Peyer's patch (tissue), 4 donors: Measurements from ENCODE around the gene SPATA24. TPM values are rescaled to one million over a fixed set of nuclear protein-coding genes. Genes with fewer than 3 reads are reported as not detected.
A peak's percentile ranks its signal among the peaks of the same experiment; 100 is the strongest.

Experiments used
- DNase-seq, 3 donors: peaks; one replicate each; pipeline ENCODE4 v3.0.0-alpha.2; 2017 to 2019
- H3K27ac ChIP-seq, 4 donors: fragments of 200-600 bp; sonication (generic); one replicate each; pipeline ENCODE4 v1.5.1; 2016 to 2019
- H3K27me3 ChIP-seq, 2 donors: fragments of 200-600 bp; sonication (generic); one replicate each; pipeline ENCODE4 v1.5.1; 2019
- H3K36me3 ChIP-seq, 3 donors: fragments of 200-600 bp; sonication (generic); one replicate each; pipeline ENCODE4 v1.5.1; 2016 to 2019
- H3K4me1 ChIP-seq, 4 donors: fragments of 200-600 bp; sonication (generic); one replicate each; pipeline ENCODE4 v1.5.1; 2016 to 2019
- H3K4me3 ChIP-seq, 4 donors: fragments of 200-600 bp; sonication (generic); 1 replicate in 3 of 4; 2 replicates in 1 of 4; pipeline ENCODE4 v1.5.1; 2016 to 2019; ENCODE audit warnings: mild to moderate bottlenecking in 1 of 4
- H3K9me3 ChIP-seq, 4 donors: fragments of 200-600 bp; sonication (generic); one replicate each; pipeline ENCODE4 v1.5.1; 2016 to 2019; ENCODE audit warnings: mild to moderate bottlenecking in 1 of 4
- POLR2A ChIP-seq, 2 donors: fragments of 450-650 bp; IDR thresholded peaks; one replicate each; pipeline ENCODE4 v1.5.1; 2017; ENCODE audit warnings: antibody characterized with exemption in 2 of 2, mild to moderate bottlenecking in 2 of 2, moderate library complexity in 2 of 2
- total RNA-seq, 4 donors: library from RNA; depleted of rRNA; stranded (reverse); fragments of >200 nt; gene quantifications; one replicate each; pipeline ENCODE4 v1.1.0, GENCODE V29; 2016
- TF ChIP-seq, protein P1 (sequence below), 6 experiments: fragments of 450-650 bp in 4 of 6; fragments of 200-600 bp in 2 of 6; sonication (generic) in 1 of 6; IDR thresholded peaks; one replicate each; pipeline ENCODE4 v1.5.1; 2017 to 2019; ENCODE audit warnings: antibody characterized with exemption in 6 of 6, mild to moderate bottlenecking in 3 of 6, moderate library complexity in 1 of 6

The SPATA24 gene
- total RNA-seq, 4 donors from 2014 or later = 3.1 to 11.6 TPM; not detected in 2

DNA sequence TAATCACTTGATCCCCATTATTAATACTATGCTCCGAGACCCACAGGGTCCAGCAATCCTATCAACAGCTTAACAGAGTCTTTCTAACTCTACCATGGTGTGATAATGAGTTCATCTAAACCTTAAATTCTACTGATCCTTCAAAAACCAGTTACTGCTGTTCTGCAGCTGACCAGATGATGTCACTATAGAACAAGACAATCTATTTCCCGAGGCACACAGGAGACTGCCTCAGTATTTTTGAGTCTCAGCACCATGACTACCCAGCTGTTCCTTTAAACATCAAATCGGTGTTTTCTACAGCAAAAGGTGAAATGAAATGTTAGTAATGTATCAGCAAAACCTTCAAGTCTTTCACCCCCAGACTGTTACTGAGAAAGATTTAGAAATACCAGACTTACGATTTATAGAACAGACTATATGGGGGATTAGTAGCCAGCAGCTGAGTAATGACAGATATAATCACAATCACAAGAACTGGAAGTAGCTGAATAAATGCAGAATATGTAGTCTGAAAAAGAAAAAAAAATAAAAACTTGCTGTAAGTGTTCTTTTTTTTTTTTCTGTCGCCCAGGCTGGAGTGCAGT, 18.5 kb upstream of the SPATA24 start:
- Histone ChIP-seq H3K4me1 (peaks cover 0 to 5% (median 2%) of the 10 kb centered on the region in 4 donors), H3K36me3 (peaks cover 0 to 13% (median 0%) of the 10 kb centered on the region in 3 donors), H3K4me3 (no peak overlapping the region), H3K27me3 (no peaks in the 10 kb centered on the region), H3K9me3 (no peaks in the 10 kb centered on the region), H3K27ac (no peak overlapping the region)
- DNase-seq = peak in 2 of 3 donors; percentile 37 to 70
- no peak for TF ChIP-seq POLR2A (IDR thresholded peaks at IDR 0.05)
- TF ChIP-seq, protein P1, sequence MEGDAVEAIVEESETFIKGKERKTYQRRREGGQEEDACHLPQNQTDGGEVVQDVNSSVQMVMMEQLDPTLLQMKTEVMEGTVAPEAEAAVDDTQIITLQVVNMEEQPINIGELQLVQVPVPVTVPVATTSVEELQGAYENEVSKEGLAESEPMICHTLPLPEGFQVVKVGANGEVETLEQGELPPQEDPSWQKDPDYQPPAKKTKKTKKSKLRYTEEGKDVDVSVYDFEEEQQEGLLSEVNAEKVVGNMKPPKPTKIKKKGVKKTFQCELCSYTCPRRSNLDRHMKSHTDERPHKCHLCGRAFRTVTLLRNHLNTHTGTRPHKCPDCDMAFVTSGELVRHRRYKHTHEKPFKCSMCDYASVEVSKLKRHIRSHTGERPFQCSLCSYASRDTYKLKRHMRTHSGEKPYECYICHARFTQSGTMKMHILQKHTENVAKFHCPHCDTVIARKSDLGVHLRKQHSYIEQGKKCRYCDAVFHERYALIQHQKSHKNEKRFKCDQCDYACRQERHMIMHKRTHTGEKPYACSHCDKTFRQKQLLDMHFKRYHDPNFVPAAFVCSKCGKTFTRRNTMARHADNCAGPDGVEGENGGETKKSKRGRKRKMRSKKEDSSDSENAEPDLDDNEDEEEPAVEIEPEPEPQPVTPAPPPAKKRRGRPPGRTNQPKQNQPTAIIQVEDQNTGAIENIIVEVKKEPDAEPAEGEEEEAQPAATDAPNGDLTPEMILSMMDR (IDR thresholded peaks at IDR 0.05) = peak; percentile 53 to 97 (median 86)

- TF ChIP-seq POLR2A (IDR thresholded peaks at IDR 0.05) = no peak
- TF ChIP-seq, protein P1 (IDR thresholded peaks at IDR 0.05) = peak in 3 of 6 experiments; percentile 19 to 37 (median 32)
- Histone ChIP-seq H3K4me3 (no peak overlapping the region), H3K27me3 (no peaks in the 10 kb centered on the region), H3K36me3 (no peaks in the 10 kb centered on the region), H3K4me1 (peaks cover 0 to 27% (median 8%) of the 10 kb centered on the region in 4 donors), H3K9me3 (no peaks in the 10 kb centered on the region), H3K27ac (peak overlapping the region in 2 of 4 donors; percentile 8 to 61)
- DNase-seq = peak in 1 of 3 donors; percentile 46
Measured at GRCh38 chr5:139419226-139420192, 15.6 kb upstream of the SPATA24 start.

- H3K4me1 ChIP-seq = peaks cover 0 to 29% (median 9%) of the 10 kb centered on the region in 4 donors
- H3K36me3 ChIP-seq = no peaks in the 10 kb centered on the region
- TF ChIP-seq POLR2A (IDR thresholded peaks at IDR 0.05) = no peak
- TF ChIP-seq, protein P1 (IDR thresholded peaks at IDR 0.05) = no peak
- DNase-seq = no peak
- no peak overlapping the region for H3K4me3 ChIP-seq
- peak overlapping the region in 1 of 4 donors; percentile 61 for H3K27ac ChIP-seq
- H3K27me3 ChIP-seq = no peaks in the 10 kb centered on the region
- H3K9me3 ChIP-seq = no peaks in the 10 kb centered on the region
Measured at GRCh38 chr5:139418793-139419192, 14.9 kb upstream of the SPATA24 start.

- H3K27ac ChIP-seq = peak overlapping the region in 1 of 4 donors; percentile 33
- TF ChIP-seq, protein P1 (IDR thresholded peaks at IDR 0.05) = no peak
- TF ChIP-seq POLR2A (IDR thresholded peaks at IDR 0.05) = no peak
- DNase-seq = no peak
- H3K4me1 ChIP-seq = peaks cover 0 to 29% (median 9%) of the 10 kb centered on the region in 4 donors
- H3K36me3 ChIP-seq = no peaks in the 10 kb centered on the region
- no peaks in the 10 kb centered on the region for H3K27me3 ChIP-seq
- H3K4me3 ChIP-seq = no peak overlapping the region
- H3K9me3 ChIP-seq = no peaks in the 10 kb centered on the region
Measured at GRCh38 chr5:139417214-139417613, 13.3 kb upstream of the SPATA24 start.

- Histone ChIP-seq H3K36me3 (no peaks in the 10 kb centered on the region), H3K27ac (peak overlapping the region in 2 of 4 donors; percentile 33 to 78), H3K4me3 (no peak overlapping the region), H3K27me3 (no peaks in the 10 kb centered on the region), H3K9me3 (no peaks in the 10 kb centered on the region), H3K4me1 (peaks cover 0 to 29% (median 9%) of the 10 kb centered on the region in 4 donors)
- DNase-seq = peak in 2 of 3 donors; percentile 70 to 74
- TF ChIP-seq POLR2A (IDR thresholded peaks at IDR 0.05) = peak; percentile 47 to 58
- TF ChIP-seq, protein P1 (IDR thresholded peaks at IDR 0.05) = no peak
Measured at GRCh38 chr5:139416651-139417050, 12.8 kb upstream of the SPATA24 start.
